HepG2 (cell line): Measurements from ENCODE around the gene THOC6. TPM values are rescaled to one million over a fixed set of nuclear protein-coding genes. Genes with fewer than 3 reads are reported as not detected.

Experiments
- CEBPB ChIP-seq: IDR thresholded peaks from 2 replicates; pipeline ENCODE4 v1.6.1; 2011; ENCODE audit warnings: low read depth, low read length, improper control_type of control experiment, borderline replicate concordance
- DNMT1 ChIP-seq: sonication (generic); formaldehyde crosslinking; IDR thresholded peaks from 2 replicates; pipeline ENCODE4 v1.5.1; 2020; ENCODE audit warnings: mild to moderate bottlenecking, missing genetic modification reagents
- HNRNPK ChIP-seq: fragments of 200-400 bp; formaldehyde crosslinking; IDR thresholded peaks from 2 replicates; pipeline ENCODE4 v1.6.1; 2018; ENCODE audit warnings: low read length, low read depth, moderate library complexity, mild to moderate bottlenecking; ENCODE audit not compliant: poor library complexity, severe bottlenecking
- IKZF4 ChIP-seq: sonication (generic); formaldehyde crosslinking; IDR thresholded peaks from 2 replicates; pipeline ENCODE4 v1.5.1; 2020; ENCODE audit warnings: borderline replicate concordance, mild to moderate bottlenecking, low read depth, missing genetic modification reagents; ENCODE audit errors: not compliant biosample characterization
- IRX3 ChIP-seq: sonication (generic); formaldehyde crosslinking; IDR thresholded peaks from 2 replicates; pipeline ENCODE4 v1.8.1; 2023; ENCODE audit warnings: mild to moderate bottlenecking, low read depth, missing genetic modification reagents, borderline replicate concordance
- KAT8 ChIP-seq: IDR thresholded peaks from 2 replicates; pipeline ENCODE4 v1.6.1; 2016; ENCODE audit warnings: missing genetic modification reagents, missing compliant biosample characterization
- MTERF4 ChIP-seq: sonication (generic); formaldehyde crosslinking; IDR thresholded peaks from 2 replicates; pipeline ENCODE4 v1.8.0; 2023; ENCODE audit warnings: mild to moderate bottlenecking, missing genetic modification reagents
- NR3C1 ChIP-seq: sonication (generic); formaldehyde crosslinking; IDR thresholded peaks from 2 replicates; pipeline ENCODE4 v1.4.0; 2020; ENCODE audit warnings: missing genetic modification reagents
- PRDM10 ChIP-seq: sonication (generic); formaldehyde crosslinking; IDR thresholded peaks from 2 replicates; pipeline ENCODE4 v1.4.0; 2020; ENCODE audit warnings: low read depth, missing genetic modification reagents
- PRMT3 ChIP-seq: sonication (generic); formaldehyde crosslinking; IDR thresholded peaks from 2 replicates; pipeline ENCODE4 v1.8.1; 2022; ENCODE audit warnings: low read depth, mild to moderate bottlenecking, moderate library complexity, missing genetic modification reagents, borderline replicate concordance
- TEAD3 ChIP-seq: optimal IDR thresholded peaks from 2 replicates; pipeline ENCODE3; 2016; ENCODE audit warnings: borderline replicate concordance
- ZBTB20 ChIP-seq: sonication (generic); formaldehyde crosslinking; IDR thresholded peaks from 2 replicates; pipeline ENCODE4 v1.8.1; 2023; ENCODE audit warnings: missing genetic modification reagents, low read depth, mild to moderate bottlenecking, borderline replicate concordance
- ZMYM4 ChIP-seq: sonication (generic); formaldehyde crosslinking; IDR thresholded peaks from 2 replicates; pipeline ENCODE4 v1.8.1; 2023; ENCODE audit warnings: mild to moderate bottlenecking, missing genetic modification reagents
- ZNF12 ChIP-seq: sonication (generic); formaldehyde crosslinking; IDR thresholded peaks from 2 replicates; pipeline ENCODE4 v1.5.0; 2020; ENCODE audit warnings: missing genetic modification reagents
- ZNF136 ChIP-seq: sonication (generic); formaldehyde crosslinking; IDR thresholded peaks from 2 replicates; pipeline ENCODE4 v1.8.1; 2022; ENCODE audit warnings: low read depth, mild to moderate bottlenecking, moderate library complexity, missing genetic modification reagents
- ZNF142 ChIP-seq: sonication (generic); formaldehyde crosslinking; IDR thresholded peaks from 2 replicates; pipeline ENCODE4 v1.4.0; 2020; ENCODE audit warnings: missing genetic modification reagents
- ZNF724P ChIP-seq: sonication (generic); formaldehyde crosslinking; IDR thresholded peaks from 2 replicates; pipeline ENCODE4 v1.8.0; 2022; ENCODE audit warnings: missing genetic modification reagents, borderline replicate concordance
- ZNF879 ChIP-seq: sonication (generic); formaldehyde crosslinking; IDR thresholded peaks from 2 replicates; pipeline ENCODE4 v1.8.1; 2023; ENCODE audit warnings: missing genetic modification reagents
- polyA plus RNA-seq, 8 experiments: library from polyadenylated mRNA; depleted of rRNA in 3 of 8; stranded (reverse) in 7 of 8; unstranded in 1 of 8; fragments of >200 nt; fragmentation: Illumina TruSeq in 4 of 8; extraction: Trizol in 4 of 8; gene quantifications; 2 replicates each; pipeline versions ENCODE4 v1.2.1 to v1.2.3, GENCODE V29; 2011 to 2016; ENCODE audit warnings: low read depth in 4 of 8, missing spikeins in 1 of 8, mixed read lengths in 1 of 8; ENCODE audit not compliant: insufficient read depth in 1 of 8
- total RNA-seq, 5 experiments: library from RNA; depleted of rRNA; stranded (reverse); fragments of >200 nt; fragmentation: Illumina TruSeq; extraction: Trizol; gene quantifications; 2 replicates each; pipeline ENCODE4 v1.2.3, GENCODE V29; 2016; ENCODE audit warnings: low read depth in 1 of 5

THOC6 gene
- total and polyA plus RNA-seq, 2 of the 13 experiments (the other 11 are each of a cell fraction or from before 2014, with no cell fraction given): 32.1 to 37.0 TPM

- no peak for TF ChIP-seq IKZF4
- TF ChIP-seq TEAD3 (CRISPR knock-in tag): peak; percentile 69
- no peak for TF ChIP-seq HNRNPK
- TF ChIP-seq ZNF142 (CRISPR knock-in tag): no peak
- TF ChIP-seq ZNF879 (CRISPR knock-in tag): no peak
- TF ChIP-seq ZBTB20 (CRISPR knock-in tag): no peak
- no peak for TF ChIP-seq IRX3 (CRISPR knock-in tag)
- 0 out of 2 replicates have a peak, but pooled peaks have one; percentile 40 for TF ChIP-seq ZMYM4
- TF ChIP-seq PRMT3 (CRISPR knock-in tag): no peak
- TF ChIP-seq ZNF724P: no peak
- no peak for TF ChIP-seq MTERF4
- TF ChIP-seq PRDM10 (CRISPR knock-in tag): 0 out of 2 replicates have a peak, but pooled peaks have one; percentile 20
- no peak for TF ChIP-seq ZNF12
- no peak for TF ChIP-seq NR3C1
- no peak for TF ChIP-seq DNMT1
- TF ChIP-seq KAT8 (CRISPR knock-in tag): peak; percentile 39; the same call in 1 of the 2 replicates
- no peak for TF ChIP-seq CEBPB
- no peak for TF ChIP-seq ZNF136
Measured at GRCh38 chr16:3003582-3004270, 20.1 kb upstream of the THOC6 start (continued).
